CD4-positive, alpha-beta T cell (primary cell): ENCODE measurements around the gene TAS1R3. TPM values are rescaled to one million over a fixed set of nuclear protein-coding genes. Genes with fewer than 3 reads are reported as not detected.

Experiments used
- ATAC-seq: fragments of 200-7000 bp; cut with Tn5 transposase; one replicate; pipeline ENCODE4 v1.10.0; 2022; ENCODE audit warnings: mild to moderate bottlenecking; ENCODE audit not compliant: poor library complexity
- CTCF ChIA-PET: fragments of 350-600 bp; sonication (Branson Sonifier 250); formaldehyde crosslinking; loops from one replicate; lab custom pipeline; 2021; ENCODE audit warnings: antibody characterized with exemption, inconsistent platforms; lab: Charles Lee
- POLR2A ChIA-PET: fragments of 350-600 bp; sonication (Branson Sonifier 250); formaldehyde crosslinking; loops from one replicate; lab custom pipeline; 2021; ENCODE audit warnings: antibody characterized with exemption, inconsistent platforms; lab: Charles Lee
- DNase-seq, 14 experiments: peaks; one replicate each; pipeline ENCODE4 v3.0.0-alpha.2; 2013 to 2020; ENCODE audit warnings: mixed read lengths in 2 of 14
- H3K27ac ChIP-seq, 2 donors: one replicate each; pipeline versions ENCODE4 v1.5.1 to v1.7.0; 2013; ENCODE audit warnings: low read length in 2 of 2, low read depth in 1 of 2, mild to moderate bottlenecking in 1 of 2
- H3K27me3 ChIP-seq, 2 experiments: 1 replicate in 1 of 2; 2 replicates in 1 of 2; pipeline versions ENCODE4 v1.6.1 to v1.7.0; 2013; ENCODE audit warnings: low read length in 2 of 2, control low read depth in 1 of 2, mild to moderate bottlenecking in 1 of 2, moderate library complexity in 1 of 2; ENCODE audit not compliant: insufficient read depth in 2 of 2, control insufficient read depth in 1 of 2
- H3K36me3 ChIP-seq: one replicate; pipeline ENCODE4 v1.6.1; 2013; ENCODE audit warnings: low read length, control low read depth; ENCODE audit not compliant: insufficient read depth
- H3K4me1 ChIP-seq: one replicate; pipeline ENCODE4 v1.6.1; 2013; ENCODE audit warnings: low read length, control low read depth; ENCODE audit not compliant: insufficient read depth
- H3K4me3 ChIP-seq: one replicate; pipeline ENCODE4 v1.5.1; 2013; ENCODE audit warnings: mild to moderate bottlenecking, low read length, moderate library complexity
- H3K9me3 ChIP-seq, 2 experiments: 1 replicate in 1 of 2; 2 replicates in 1 of 2; pipeline versions ENCODE4 v1.6.1 to v1.7.0; 2013; ENCODE audit warnings: low read length in 2 of 2, mild to moderate bottlenecking in 2 of 2, control low read depth in 1 of 2, moderate library complexity in 1 of 2; ENCODE audit not compliant: control insufficient read depth in 1 of 2, insufficient read depth in 1 of 2
- H3K27ac Mint-ChIP-seq: one replicate; pipeline ENCODE4 v1.8.0; 2020; ENCODE audit warnings: mixed read lengths
- H3K27me3 Mint-ChIP-seq: one replicate; pipeline ENCODE4 v1.8.0; 2021; ENCODE audit warnings: mixed read lengths
- H3K36me3 Mint-ChIP-seq: one replicate; pipeline ENCODE4 v1.8.0; 2021; ENCODE audit warnings: low read depth, mixed read lengths
- H3K4me1 Mint-ChIP-seq: one replicate; pipeline ENCODE4 v1.8.0; 2021; ENCODE audit warnings: low read depth, mixed read lengths
- H3K4me3 Mint-ChIP-seq: one replicate; pipeline ENCODE4 v1.8.0; 2020; ENCODE audit warnings: mild to moderate bottlenecking, mixed read lengths
- H3K9me3 Mint-ChIP-seq: one replicate; pipeline ENCODE4 v1.8.0; 2020; ENCODE audit warnings: mixed read lengths
- CTCF ChIP-seq: fragments of 200-600 bp; IDR thresholded peaks from one replicate; pipeline ENCODE4 v1.8.0; 2022; ENCODE audit warnings: antibody characterized with exemption, mild to moderate bottlenecking
- intact Hi-C, 2 experiments: fragments of 100-400 bp; cut with DNase I in 1 of 2; cut with micrococcal nuclease in 1 of 2; formaldehyde crosslinking; loops; one replicate each; pipeline versions ENCODE4 v1.15.1 to v1.9.0; 2023 to 2025; cut with DNase I, micrococcal nuclease
- total RNA-seq, 174 experiments: library from RNA in 2 of 174; stranded (reverse) in 2 of 174; gene quantifications; one replicate each; pipeline ENCODE4 v1.2.3 and lab custom pipeline; 2021 to 2026

Gene TAS1R3
- total RNA-seq, 2 experiments from 2014 or later: 3.3 to 3.4 TPM

GRCh38 chr1:1320666-1321448, 10.2 kb upstream of the TAS1R3 start:
- ChIA-PET CTCF (no interaction called here), POLR2A (no interaction called here)
- H3K4me3 Mint-ChIP-seq: peak overlapping the region; percentile 56
- Histone ChIP-seq H3K4me3 (no peak overlapping the region), H3K4me1 (peaks cover 44% of the 10 kb centered on the region), H3K27ac (peak overlapping the region in 1 of 2 donors; percentile 21), H3K9me3 (peaks cover 0 to 4% of the 10 kb centered on the region in 2 experiments), H3K27me3 (no peaks in the 10 kb centered on the region), H3K36me3 (peaks cover 44% of the 10 kb centered on the region)
- no peak for TF ChIP-seq CTCF
- H3K27ac Mint-ChIP-seq: peak overlapping the region; percentile 36
- peaks cover 23% of the 10 kb centered on the region for H3K4me1 Mint-ChIP-seq
- DNase-seq (no peak), ATAC-seq (no peak)
- intact Hi-C loops: no loop called here
- H3K27me3 Mint-ChIP-seq: no peaks in the 10 kb centered on the region
- H3K9me3 Mint-ChIP-seq: no peaks in the 10 kb centered on the region
- H3K36me3 Mint-ChIP-seq: peaks cover 26% of the 10 kb centered on the region

- POLR2A ChIA-PET: no interaction called here
- Mint-ChIP-seq H3K4me3 (peak overlapping the region; percentile 56), H3K27me3 (no peaks in the 10 kb centered on the region), H3K4me1 (peaks cover 28% of the 10 kb centered on the region), H3K9me3 (no peaks in the 10 kb centered on the region), H3K27ac (peak overlapping the region; percentile 36), H3K36me3 (peaks cover 32% of the 10 kb centered on the region)
- H3K27ac ChIP-seq: no peak overlapping the region
- no peaks in the 10 kb centered on the region for H3K27me3 ChIP-seq
- H3K36me3 ChIP-seq: peaks cover 42% of the 10 kb centered on the region
- H3K4me3 ChIP-seq: no peak overlapping the region
- peaks cover 0 to 4% of the 10 kb centered on the region in 2 experiments for H3K9me3 ChIP-seq
- CTCF ChIA-PET: no interaction called here
- ATAC-seq (no peak), DNase-seq (no peak)
- peaks cover 50% of the 10 kb centered on the region for H3K4me1 ChIP-seq
- intact Hi-C loops: no loop called here
- TF ChIP-seq CTCF: no peak
Measured at GRCh38 chr1:1321477-1321876, 9.6 kb upstream of the TAS1R3 start.

GRCh38 chr1:1322418-1322817, 8.7 kb upstream of the TAS1R3 start:
- ChIA-PET CTCF (no interaction called here), POLR2A (no interaction called here)
- peaks cover 28% of the 10 kb centered on the region for H3K4me1 Mint-ChIP-seq
- peaks cover 0 to 4% of the 10 kb centered on the region in 2 experiments for H3K9me3 ChIP-seq
- H3K36me3 Mint-ChIP-seq: peaks cover 28% of the 10 kb centered on the region
- TF ChIP-seq CTCF: no peak
- intact Hi-C loops: no loop called here
- no peaks in the 10 kb centered on the region for H3K27me3 Mint-ChIP-seq
- peak overlapping the region; percentile 84 for H3K4me3 Mint-ChIP-seq
- no peak for ATAC-seq
- no peak overlapping the region for H3K27ac ChIP-seq
- peaks cover 56% of the 10 kb centered on the region for H3K4me1 ChIP-seq
- H3K4me3 ChIP-seq: no peak overlapping the region
- H3K9me3 Mint-ChIP-seq: no peaks in the 10 kb centered on the region
- DNase-seq: no peak
- H3K27me3 ChIP-seq: no peaks in the 10 kb centered on the region
- H3K36me3 ChIP-seq: peaks cover 41% of the 10 kb centered on the region
- H3K27ac Mint-ChIP-seq: no peak overlapping the region
